HepG2 (cell line): Measurements from ENCODE around the gene KIF13A. TPM values are rescaled to one million over a fixed set of nuclear protein-coding genes. Genes with fewer than 3 reads are reported as not detected.
A peak's percentile ranks its signal among the peaks of the same experiment; 100 is the strongest.

ENCODE experiments used
- ARNT2 ChIP-seq: sonication (generic); formaldehyde crosslinking; IDR thresholded peaks from 2 replicates; pipeline ENCODE4 v1.8.0; 2022; ENCODE audit warnings: mild to moderate bottlenecking, low read depth, missing genetic modification reagents, moderate library complexity
- GABPA ChIP-seq, 2 experiments: IDR thresholded peaks; 2 replicates each; pipeline ENCODE4 v1.6.1; 2011 to 2016; ENCODE audit warnings: low read depth in 2 of 2, low read length in 1 of 2, missing biosample characterization in 1 of 2, missing genetic modification characterization in 1 of 2
- MEF2D ChIP-seq: sonication (generic); formaldehyde crosslinking; IDR thresholded peaks from 2 replicates; pipeline ENCODE4 v1.5.1; 2020; ENCODE audit warnings: mild to moderate bottlenecking, missing genetic modification reagents
- MZF1 ChIP-seq: sonication (generic); formaldehyde crosslinking; IDR thresholded peaks from 2 replicates; pipeline ENCODE4 v1.8.1; 2023; ENCODE audit warnings: mild to moderate bottlenecking, missing genetic modification reagents, borderline replicate concordance
- NFIC ChIP-seq: IDR thresholded peaks from 2 replicates; pipeline ENCODE4 v1.6.1; 2012; ENCODE audit warnings: mild to moderate bottlenecking, low read length, inconsistent platforms
- PPARG ChIP-seq: conservative IDR thresholded peaks from 2 replicates; pipeline ENCODE4 v1.6.1; 2016; ENCODE audit warnings: missing biosample characterization, missing genetic modification reagents
- ZMAT3 ChIP-seq: sonication (generic); formaldehyde crosslinking; conservative IDR thresholded peaks from 2 replicates; pipeline ENCODE4 v1.7.0; 2021; ENCODE audit warnings: missing genetic modification reagents
- ZNF501 ChIP-seq: sonication (generic); formaldehyde crosslinking; IDR thresholded peaks from 2 replicates; pipeline ENCODE4 v1.5.1; 2020; ENCODE audit warnings: mild to moderate bottlenecking, moderate library complexity, missing genetic modification reagents
- ZNF792 ChIP-seq: IDR thresholded peaks from 2 replicates; pipeline ENCODE4 v1.6.1; 2016
- polyA plus RNA-seq, 8 experiments: library from polyadenylated mRNA; depleted of rRNA in 3 of 8; stranded (reverse) in 7 of 8; unstranded in 1 of 8; fragments of >200 nt; fragmentation: Illumina TruSeq in 4 of 8; extraction: Trizol in 4 of 8; gene quantifications; 2 replicates each; pipeline versions ENCODE4 v1.2.1 to v1.2.3, GENCODE V29; 2011 to 2016; ENCODE audit warnings: low read depth in 4 of 8, missing spikeins in 1 of 8, mixed read lengths in 1 of 8; ENCODE audit not compliant: insufficient read depth in 1 of 8
- total RNA-seq, 5 experiments: library from RNA; depleted of rRNA; stranded (reverse); fragments of >200 nt; fragmentation: Illumina TruSeq; extraction: Trizol; gene quantifications; 2 replicates each; pipeline ENCODE4 v1.2.3, GENCODE V29; 2016; ENCODE audit warnings: low read depth in 1 of 5
- TF ChIP-seq, protein P1 (sequence below): IDR thresholded peaks from 2 replicates; pipeline ENCODE4 v1.6.1; 2016; ENCODE audit warnings: mild to moderate bottlenecking
- TF ChIP-seq, protein P2 (sequence below): sonication (generic); formaldehyde crosslinking; IDR thresholded peaks from 2 replicates; pipeline ENCODE4 v1.9.0; 2021; ENCODE audit warnings: missing genetic modification reagents, borderline replicate concordance
- TF ChIP-seq, protein P3 (sequence below): sonication (generic); formaldehyde crosslinking; IDR thresholded peaks from 2 replicates; pipeline ENCODE4 v1.4.0; 2020; ENCODE audit warnings: mild to moderate bottlenecking, missing genetic modification reagents
- TF ChIP-seq, protein P4 (sequence below): sonication (generic); formaldehyde crosslinking; IDR thresholded peaks from 2 replicates; pipeline ENCODE4 v1.8.0; 2022; ENCODE audit warnings: mild to moderate bottlenecking, missing genetic modification reagents
- TF ChIP-seq, protein P5 (sequence below): sonication (generic); formaldehyde crosslinking; IDR thresholded peaks from 2 replicates; pipeline ENCODE4 v1.5.0; 2020; ENCODE audit warnings: missing genetic modification reagents

KIF13A gene
- total and polyA plus RNA-seq, 2 of the 13 experiments (the other 11 are each of a cell fraction or from before 2014, with no cell fraction given), result 21.1 to 37.2 TPM

DNA sequence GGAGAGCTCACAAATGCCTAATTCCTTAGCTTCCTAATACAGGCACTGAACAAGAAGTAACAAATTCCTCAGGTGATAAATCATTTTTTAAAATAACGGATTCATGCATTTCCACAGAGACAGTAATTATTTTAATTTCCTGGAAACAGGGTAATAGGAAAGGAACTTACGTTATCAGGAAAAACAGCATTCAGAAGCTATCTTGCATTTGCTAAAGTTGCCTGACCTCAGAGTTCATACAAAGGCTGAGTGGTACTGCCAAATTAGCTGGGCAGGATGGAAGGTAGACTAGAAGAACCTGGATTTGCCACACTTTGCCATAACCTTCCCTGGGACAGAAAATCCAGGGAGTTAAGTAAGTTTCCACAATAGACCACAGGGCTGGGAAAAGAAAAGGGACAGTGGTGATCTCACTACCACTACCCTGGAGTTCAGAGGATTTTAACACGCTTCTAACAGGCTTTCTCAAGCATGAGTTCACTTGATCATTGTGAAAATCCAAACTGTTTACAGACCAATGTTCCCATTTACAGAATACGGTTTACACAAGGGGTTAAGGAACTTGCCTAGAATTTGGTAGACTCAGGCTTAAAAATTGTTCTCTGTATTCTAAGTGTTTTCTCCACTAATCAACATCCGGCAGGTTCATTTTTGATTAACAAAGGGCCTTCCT lies 57.0 kb downstream of the KIF13A start (continued):
- TF ChIP-seq, protein P1, sequence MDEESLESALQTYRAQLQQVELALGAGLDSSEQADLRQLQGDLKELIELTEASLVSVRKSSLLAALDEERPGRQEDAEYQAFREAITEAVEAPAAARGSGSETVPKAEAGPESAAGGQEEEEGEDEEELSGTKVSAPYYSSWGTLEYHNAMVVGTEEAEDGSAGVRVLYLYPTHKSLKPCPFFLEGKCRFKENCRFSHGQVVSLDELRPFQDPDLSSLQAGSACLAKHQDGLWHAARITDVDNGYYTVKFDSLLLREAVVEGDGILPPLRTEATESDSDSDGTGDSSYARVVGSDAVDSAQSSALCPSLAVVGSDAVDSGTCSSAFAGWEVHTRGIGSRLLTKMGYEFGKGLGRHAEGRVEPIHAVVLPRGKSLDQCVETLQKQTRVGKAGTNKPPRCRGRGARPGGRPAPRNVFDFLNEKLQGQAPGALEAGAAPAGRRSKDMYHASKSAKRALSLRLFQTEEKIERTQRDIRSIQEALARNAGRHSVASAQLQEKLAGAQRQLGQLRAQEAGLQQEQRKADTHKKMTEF (CRISPR knock-in tag), result 0 out of 2 replicates have a peak, but pooled peaks have one; percentile 5
- TF ChIP-seq, protein P2, sequence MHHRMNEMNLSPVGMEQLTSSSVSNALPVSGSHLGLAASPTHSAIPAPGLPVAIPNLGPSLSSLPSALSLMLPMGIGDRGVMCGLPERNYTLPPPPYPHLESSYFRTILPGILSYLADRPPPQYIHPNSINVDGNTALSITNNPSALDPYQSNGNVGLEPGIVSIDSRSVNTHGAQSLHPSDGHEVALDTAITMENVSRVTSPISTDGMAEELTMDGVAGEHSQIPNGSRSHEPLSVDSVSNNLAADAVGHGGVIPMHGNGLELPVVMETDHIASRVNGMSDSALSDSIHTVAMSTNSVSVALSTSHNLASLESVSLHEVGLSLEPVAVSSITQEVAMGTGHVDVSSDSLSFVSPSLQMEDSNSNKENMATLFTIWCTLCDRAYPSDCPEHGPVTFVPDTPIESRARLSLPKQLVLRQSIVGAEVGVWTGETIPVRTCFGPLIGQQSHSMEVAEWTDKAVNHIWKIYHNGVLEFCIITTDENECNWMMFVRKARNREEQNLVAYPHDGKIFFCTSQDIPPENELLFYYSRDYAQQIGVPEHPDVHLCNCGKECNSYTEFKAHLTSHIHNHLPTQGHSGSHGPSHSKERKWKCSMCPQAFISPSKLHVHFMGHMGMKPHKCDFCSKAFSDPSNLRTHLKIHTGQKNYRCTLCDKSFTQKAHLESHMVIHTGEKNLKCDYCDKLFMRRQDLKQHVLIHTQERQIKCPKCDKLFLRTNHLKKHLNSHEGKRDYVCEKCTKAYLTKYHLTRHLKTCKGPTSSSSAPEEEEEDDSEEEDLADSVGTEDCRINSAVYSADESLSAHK (CRISPR knock-in tag), result no peak
- TF ChIP-seq, protein P3, sequence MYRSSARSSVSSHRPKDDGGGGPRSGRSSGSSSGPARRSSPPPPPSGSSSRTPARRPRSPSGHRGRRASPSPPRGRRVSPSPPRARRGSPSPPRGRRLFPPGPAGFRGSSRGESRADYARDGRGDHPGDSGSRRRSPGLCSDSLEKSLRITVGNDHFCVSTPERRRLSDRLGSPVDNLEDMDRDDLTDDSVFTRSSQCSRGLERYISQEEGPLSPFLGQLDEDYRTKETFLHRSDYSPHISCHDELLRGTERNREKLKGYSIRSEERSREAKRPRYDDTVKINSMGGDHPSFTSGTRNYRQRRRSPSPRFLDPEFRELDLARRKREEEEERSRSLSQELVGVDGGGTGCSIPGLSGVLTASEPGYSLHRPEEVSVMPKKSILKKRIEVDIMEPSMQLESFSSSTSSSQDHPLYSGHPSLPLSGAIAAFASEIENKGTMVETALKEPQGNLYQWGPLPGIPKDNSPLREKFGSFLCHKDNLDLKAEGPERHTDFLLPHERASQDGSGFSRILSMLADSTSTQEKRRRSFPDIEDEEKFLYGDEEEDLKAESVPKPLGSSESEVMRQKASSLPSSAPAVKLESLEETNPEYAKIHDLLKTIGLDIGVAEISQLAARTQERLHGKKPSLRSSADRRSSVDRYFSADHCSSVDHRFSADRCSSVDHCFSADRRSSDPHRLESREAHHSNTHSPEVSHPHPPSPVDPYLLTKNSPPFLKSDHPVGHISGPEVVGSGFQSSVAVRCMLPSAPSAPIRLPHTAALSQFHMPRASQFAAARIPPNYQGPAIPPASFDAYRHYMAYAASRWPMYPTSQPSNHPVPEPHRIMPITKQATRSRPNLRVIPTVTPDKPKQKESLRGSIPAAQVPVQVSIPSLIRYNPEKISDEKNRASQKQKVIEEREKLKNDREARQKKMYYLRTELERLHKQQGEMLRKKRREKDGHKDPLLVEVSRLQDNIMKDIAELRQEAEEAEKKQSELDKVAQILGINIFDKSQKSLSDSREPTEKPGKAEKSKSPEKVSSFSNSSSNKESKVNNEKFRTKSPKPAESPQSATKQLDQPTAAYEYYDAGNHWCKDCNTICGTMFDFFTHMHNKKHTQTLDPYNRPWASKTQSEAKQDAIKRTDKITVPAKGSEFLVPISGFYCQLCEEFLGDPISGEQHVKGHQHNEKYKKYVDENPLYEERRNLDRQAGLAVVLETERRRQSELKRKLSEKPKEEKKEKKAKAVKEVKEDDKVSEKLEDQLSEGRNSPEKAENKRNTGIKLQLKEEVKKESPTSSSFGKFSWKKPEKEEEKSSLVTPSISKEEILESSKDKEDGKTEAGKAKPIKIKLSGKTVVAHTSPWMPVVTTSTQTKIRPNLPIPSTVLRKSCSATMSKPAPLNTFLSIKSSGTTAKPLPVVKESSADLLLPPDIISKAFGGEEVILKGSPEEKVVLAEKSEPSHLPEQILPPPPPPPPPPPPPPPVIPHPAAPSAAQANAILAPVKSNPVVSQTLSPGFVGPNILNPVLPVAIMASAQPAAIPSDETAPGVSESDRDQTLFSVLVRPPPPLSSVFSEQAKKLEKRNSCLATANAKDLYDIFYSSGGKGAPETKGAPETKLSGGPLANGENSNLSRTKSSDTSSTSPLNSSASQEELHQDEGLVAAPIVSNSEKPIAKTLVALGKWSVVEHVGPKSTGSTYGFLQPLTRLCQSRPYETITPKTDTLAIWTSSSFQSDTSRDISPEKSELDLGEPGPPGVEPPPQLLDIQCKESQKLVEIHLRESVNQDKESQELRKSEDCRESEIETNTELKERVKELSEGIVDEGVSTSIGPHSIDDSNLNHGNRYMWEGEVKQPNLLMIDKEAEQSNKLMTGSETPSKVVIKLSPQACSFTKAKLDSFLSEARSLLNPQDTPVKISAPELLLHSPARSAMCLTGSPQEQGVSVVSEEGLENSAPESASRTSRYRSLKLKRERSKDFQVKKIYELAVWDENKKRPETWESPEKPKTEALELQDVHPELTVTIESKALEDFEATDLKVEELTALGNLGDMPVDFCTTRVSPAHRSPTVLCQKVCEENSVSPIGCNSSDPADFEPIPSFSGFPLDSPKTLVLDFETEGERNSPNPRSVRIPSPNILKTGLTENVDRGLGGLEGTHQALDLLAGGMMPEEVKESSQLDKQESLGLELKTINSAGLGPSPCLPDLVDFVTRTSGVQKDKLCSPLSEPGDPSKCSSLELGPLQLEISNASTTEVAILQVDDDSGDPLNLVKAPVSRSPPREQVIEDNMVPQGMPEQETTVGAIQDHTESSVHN, result no peak
- TF ChIP-seq ZNF501 (CRISPR knock-in tag) (no peak), ZMAT3 (CRISPR knock-in tag) (0 out of 2 replicates have a peak, but pooled peaks have one; percentile 26), ZNF792 (CRISPR knock-in tag) (no peak), GABPA (IDR thresholded peaks at IDR 0.05; ENCODE audit: low read depth, low read length) (no peak), GABPA (CRISPR knock-in tag; IDR thresholded peaks at IDR 0.05; ENCODE audit: low read depth) (no peak), PPARG (peak; percentile 41; the same call in 1 of the 2 replicates), MEF2D (CRISPR knock-in tag) (no peak), ARNT2 (CRISPR knock-in tag) (no peak), MZF1 (CRISPR knock-in tag) (no peak), NFIC (no peak)
- TF ChIP-seq, protein P4, sequence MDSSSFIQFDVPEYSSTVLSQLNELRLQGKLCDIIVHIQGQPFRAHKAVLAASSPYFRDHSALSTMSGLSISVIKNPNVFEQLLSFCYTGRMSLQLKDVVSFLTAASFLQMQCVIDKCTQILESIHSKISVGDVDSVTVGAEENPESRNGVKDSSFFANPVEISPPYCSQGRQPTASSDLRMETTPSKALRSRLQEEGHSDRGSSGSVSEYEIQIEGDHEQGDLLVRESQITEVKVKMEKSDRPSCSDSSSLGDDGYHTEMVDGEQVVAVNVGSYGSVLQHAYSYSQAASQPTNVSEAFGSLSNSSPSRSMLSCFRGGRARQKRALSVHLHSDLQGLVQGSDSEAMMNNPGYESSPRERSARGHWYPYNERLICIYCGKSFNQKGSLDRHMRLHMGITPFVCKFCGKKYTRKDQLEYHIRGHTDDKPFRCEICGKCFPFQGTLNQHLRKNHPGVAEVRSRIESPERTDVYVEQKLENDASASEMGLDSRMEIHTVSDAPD (CRISPR knock-in tag), result peak; percentile 84; the same call in 1 of the 2 replicates
- TF ChIP-seq, protein P5, sequence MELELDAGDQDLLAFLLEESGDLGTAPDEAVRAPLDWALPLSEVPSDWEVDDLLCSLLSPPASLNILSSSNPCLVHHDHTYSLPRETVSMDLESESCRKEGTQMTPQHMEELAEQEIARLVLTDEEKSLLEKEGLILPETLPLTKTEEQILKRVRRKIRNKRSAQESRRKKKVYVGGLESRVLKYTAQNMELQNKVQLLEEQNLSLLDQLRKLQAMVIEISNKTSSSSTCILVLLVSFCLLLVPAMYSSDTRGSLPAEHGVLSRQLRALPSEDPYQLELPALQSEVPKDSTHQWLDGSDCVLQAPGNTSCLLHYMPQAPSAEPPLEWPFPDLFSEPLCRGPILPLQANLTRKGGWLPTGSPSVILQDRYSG (CRISPR knock-in tag), result no peak
